Fibroblast of lung (primary cell): ENCODE measurements around the gene ENOX1.

Experiments
- CTCF ChIP-seq, 2 donors: IDR thresholded peaks in 1 of 2; conservative IDR thresholded peaks in 1 of 2; 1 replicate in 1 of 2; 2 replicates in 1 of 2; pipeline ENCODE4 v1.5.1; 2011 to 2012; ENCODE audit warnings: low read length in 2 of 2, control low read depth in 1 of 2, inconsistent platforms in 1 of 2, low read depth in 1 of 2, mild to moderate bottlenecking in 1 of 2
- EZH2 ChIP-seq: IDR thresholded peaks from 2 replicates; pipeline ENCODE4 v1.5.1; 2012; ENCODE audit warnings: low read length, control low read depth, mild to moderate bottlenecking; ENCODE audit errors: missing control alignments

DNA sequence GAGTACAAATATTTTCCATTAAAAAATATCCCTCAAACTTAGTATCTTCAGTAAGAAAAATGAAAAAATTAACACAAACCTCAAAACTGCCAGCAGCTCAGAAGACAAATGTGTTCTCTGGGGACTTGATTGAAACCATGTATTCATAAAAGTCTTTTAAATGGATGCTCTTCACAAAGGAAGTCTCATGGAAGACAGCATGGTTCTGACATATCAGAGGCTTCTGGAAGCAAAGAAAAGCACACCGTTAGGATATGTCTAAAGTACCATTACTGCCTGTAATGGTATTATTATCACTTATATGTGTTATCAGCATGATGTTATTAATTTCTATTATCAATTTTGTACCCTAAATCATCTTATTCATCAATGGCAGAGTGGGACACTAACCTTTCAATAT is 302.8 kb downstream of the ENOX1 start:
- TF ChIP-seq CTCF (conservative IDR thresholded peaks at IDR 0.05 in 1 of 2, IDR thresholded peaks at IDR 0.05 in 1 of 2; ENCODE audit: low read depth in 1 of 2, low read length in 2 of 2): no peak
- TF ChIP-seq EZH2: no peak
